HG03095 (cell line): ENCODE measurements around the gene SLFNL1.

Source experiments
- ATAC-seq: cut with Tn5 transposase; IDR thresholded peaks from one replicate; pipeline ENCODE4 v1.9.1; 2021; ENCODE audit warnings: moderate library complexity; ENCODE audit not compliant: unreplicated experiment

The SLFNL1 gene

DNA sequence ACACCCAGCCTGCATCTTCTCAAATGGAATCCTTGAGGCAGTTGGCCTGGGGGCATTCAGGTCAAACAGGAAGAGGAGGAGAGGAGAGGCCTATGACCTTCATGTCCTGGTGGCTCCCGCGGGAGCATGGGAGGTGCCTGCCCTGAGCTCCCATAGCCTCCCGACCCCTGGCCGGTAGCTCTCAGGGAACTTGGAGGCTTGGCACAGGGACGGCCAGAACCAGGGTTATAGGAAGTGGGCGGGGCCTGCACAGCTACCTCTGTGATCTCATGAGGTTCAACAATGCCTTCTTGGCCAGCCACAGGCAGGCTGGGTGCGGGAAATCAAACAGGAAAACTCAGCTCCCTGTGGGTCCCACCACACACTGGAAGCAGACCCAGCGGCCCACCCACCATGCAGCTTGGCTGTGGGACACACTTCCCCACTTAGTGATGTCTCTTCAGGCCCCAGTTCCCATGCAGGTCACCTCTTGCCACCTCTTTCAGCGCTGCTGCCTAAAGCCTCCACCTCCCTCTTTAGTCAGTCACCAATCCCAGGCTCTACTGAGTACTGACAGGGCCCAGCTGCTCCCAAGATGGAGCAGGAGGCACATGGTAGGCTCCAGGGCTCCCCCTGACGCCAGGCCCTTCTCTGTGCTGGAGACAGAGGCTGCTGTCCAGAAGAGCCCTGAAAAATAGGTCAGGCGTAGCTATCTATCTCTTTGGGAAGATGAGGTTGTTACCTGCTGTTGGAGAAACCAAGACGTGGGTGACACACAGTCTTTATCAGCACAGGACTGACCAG, at the start of gene SLFNL1:
SLFNL1 (minus strand) TSS at position 200 of the 783 bp plus-strand sequence. CDS start 1,065 bp downstream, outside the sequence.
- ATAC-seq = no peak

DNA sequence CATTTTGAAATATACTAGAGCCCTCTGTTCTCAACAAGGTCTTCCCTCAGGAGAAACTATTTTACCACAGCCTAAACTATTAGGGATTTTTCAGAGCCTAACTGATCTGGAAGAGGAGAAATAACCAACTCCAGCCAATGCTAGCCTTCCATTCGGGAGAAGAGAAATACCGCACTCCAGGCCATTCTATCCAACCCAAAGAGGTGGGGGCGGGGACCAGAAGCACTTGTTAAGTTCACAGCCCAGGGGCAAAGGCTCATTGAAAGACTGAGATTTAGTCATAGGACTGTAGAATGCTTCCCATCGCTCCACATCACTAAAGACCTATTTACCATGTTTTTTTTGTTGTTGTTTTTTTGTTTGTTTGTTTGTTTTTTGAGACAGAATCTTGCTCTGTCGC, 35.4 kb upstream of the SLFNL1 start:
- ATAC-seq = no peak

DNA sequence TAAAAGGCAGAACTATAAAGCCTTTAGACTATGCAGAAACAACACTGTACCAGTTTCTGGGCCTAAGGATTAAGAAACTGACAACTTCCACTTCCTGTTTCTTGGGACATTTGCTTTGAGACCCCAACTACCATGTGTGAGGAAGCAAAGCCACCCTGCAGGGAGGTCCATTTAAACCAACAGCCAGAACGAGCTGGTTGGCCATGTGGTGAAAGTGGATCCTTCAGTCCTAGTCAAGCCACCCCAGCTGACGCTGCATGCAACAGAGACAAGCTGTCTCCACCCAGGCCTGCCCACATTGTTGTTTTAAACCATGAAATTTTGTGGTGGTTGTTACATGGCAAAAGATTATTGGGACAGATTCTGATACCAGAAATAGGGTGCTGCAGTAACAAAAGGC, 31.8 kb upstream of the SLFNL1 start:
- no peak for ATAC-seq

DNA sequence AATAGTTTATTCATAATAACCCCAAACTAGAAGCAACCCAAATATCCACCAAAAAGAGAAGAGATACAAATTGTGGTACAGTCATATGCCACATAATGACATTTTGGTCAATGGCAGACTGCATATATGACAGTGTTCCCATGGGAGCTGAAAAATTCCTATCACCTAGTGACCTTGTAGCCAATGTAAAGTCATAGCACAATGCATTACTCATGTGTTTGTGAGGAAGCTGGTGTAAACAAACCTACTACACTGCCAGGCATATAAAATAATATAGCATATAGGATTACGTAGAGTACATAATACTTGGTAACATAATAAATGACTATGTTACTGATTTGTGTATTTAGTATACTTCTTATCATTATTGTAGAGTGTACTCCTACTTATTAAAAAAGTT, 29.5 kb upstream of the SLFNL1 start:
- no peak for ATAC-seq

DNA sequence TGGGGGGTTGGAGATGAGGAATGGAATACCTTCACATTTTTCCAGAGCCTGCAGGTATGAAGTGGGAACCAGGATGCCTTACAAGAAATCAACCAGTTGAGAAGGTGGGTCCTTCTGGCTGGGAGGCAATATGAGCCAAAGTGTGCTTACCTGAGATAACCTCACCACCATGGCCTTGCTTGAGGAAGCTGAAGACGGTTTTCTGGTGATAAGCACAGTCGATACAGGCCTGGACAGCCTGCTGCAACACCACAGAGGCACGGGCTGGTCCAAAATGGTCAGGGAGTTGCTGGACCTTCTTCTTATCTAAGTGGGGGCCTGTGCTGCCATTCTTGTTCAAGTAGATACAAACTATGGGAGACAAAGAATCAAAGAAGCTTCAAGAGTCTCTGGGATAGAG, 27.0 kb upstream of the SLFNL1 start:
- no peak for ATAC-seq

DNA sequence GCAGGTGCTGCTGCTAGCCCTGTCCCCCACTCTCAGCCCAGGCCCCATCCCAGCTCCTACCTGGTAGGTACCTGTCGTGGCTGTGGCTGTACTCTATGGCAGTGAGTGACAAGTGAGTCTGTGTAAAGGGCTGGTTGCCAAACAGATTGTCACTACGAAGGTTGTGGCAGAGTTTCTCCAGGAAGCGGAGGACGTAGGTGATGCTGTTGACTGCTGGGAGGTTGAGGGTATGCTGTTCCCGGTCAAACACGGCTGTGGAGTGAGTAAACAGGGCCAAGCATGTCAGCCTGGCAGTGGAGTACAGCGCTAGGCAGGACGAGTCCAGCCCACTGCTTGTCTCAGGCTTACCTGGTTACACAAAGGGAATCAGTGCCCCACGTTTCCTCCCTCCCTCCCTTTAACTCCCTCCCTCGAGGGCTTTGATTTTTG, 24.8 kb upstream of the SLFNL1 start:
- no peak for ATAC-seq

DNA sequence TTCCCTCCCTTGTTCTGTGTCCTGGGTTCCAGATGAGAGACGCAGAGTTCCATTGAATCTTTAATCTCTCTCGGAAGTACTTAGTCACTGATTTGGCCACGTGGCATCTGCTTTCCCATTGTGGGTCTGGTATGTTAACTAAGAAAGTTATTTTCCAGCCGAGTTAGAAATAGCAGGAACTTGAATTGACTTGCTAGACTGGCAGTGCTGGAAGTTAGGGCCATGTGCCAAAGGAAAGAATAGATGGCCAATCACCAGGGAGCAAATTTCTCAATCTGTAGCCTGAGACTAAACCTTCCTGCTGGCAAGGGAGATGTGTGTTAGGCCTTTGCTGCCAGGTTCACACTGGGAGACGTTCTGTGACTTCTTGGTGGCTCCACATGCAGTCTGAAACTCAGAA, 24.2 kb upstream of the SLFNL1 start:
- no peak for ATAC-seq

DNA sequence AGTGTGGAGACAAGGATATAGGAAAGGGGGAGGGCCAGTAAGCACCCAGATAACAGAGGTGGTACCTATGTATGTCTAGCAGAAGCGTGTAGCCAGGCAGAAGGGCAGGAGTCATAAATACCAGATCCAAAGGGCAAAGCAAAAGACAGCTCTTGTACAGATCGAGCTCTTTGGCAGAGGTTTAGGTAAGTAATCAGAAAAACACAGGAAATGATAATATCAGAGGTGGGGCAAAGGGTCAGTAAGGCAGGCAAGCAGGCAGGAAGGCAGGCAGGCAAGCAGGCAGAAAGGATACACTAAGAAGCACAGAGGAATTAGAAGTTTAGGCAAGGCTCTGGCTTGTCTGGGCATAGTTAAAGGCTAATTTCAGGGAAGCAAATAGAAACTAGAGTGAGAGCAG, 22.7 kb upstream of the SLFNL1 start:
- ATAC-seq = no peak

DNA sequence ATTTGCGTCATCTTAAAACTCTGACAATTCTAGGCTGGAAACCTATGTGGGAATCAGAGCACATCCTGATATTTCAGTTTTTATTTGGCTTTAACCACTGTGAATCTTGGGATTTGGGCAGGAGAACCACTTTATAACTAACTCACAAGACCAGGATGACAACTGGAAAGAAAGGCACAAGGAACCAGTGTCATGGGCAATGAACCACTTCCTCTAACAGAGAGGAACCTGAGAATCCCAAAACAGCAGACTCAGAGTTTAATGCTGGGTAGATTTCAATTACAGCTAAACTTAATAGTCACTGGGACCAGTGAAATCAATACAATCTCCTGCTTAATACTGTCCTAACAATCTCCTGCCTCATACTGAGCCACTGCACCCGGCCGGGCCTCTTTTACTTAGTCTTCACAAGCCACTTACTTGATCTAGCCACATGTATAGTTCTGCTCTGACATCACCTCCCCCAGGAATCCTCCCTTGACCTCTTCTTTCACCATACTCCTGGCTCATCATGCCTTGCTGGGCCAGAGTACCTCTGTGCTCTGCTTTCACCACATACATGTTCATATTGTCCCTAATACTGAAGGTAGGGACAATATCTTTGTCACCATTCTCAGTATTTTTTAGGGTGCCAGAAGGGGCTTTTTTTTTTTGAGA, 20.2 kb upstream of the SLFNL1 start:
- no peak for ATAC-seq

DNA sequence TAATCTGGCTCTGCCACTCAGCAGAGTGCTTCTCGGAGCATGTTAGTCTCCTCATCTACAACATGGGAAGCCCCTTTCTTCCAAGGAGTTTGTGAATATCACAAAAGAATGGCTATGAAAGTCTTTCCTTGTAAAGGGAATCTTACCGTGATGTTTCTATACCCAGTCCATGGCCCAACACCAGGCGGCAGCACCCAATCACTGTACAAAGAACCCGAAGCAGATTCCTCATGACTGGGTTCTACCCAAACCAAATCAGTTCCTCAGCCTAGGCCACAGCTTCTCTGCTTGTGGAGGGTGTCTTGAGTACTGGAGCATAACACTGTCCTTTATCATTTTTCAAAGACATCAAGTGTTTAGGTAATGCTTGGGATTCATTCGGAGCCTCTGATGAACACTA, 16.6 kb upstream of the SLFNL1 start:
- no peak for ATAC-seq

DNA sequence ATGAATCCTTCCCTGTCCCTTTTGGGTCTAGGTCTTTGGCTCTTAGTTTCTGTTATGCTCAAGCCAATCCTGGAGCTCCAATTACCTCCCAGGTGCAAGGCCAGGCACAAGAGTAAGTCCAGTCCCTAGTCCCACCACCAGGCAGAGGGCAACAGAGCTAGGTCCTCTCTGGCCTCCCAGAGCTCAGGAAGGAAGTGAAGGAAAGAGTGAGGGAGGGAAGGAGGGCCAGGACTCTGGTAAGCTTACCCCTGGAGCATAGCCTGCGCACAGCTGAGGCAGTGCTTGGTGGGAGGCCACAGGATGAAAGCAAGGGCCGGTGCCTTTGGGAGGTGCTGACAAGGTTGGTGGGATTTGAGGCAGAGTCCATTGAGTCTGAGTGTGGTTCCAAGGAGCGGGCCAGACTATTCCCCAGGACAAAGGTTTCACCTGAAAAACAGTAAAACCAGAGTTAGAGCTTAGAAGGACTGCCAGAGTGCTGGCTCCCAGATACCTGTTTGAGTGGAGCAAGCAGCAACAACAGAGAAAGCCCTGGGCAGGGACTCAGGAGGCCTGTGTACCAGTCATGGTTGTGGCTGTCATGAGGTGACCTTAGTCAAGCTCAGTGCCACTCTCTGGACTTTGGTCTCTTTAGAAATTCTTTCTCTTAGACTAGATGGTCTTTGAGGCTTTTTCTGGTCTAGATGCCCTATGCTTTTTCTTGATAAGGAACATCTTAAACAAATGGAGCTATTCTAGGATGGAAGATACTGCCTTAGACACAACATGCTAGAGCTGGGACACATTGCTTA, 15.8 kb upstream of the SLFNL1 start:
- no peak for ATAC-seq

DNA sequence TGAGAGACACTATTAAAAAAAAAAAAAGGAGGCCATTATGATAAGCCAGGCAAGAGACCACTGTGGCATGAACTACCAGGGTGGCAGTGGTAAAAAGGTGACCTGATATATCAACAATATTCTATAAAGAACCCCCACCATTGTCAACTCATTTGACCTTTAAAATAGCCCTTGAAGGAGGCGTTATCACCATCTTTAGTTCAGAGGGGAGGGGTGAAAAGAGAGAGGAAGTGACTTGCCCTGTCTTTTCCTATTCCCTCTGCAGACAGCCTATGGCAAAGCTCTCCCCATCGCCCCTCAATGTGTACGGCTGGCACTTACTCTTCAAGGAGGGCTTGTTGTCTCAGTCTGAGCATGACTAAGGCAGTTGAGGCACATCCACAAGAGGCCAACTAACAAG, 11.7 kb upstream of the SLFNL1 start:
- no peak for ATAC-seq

DNA sequence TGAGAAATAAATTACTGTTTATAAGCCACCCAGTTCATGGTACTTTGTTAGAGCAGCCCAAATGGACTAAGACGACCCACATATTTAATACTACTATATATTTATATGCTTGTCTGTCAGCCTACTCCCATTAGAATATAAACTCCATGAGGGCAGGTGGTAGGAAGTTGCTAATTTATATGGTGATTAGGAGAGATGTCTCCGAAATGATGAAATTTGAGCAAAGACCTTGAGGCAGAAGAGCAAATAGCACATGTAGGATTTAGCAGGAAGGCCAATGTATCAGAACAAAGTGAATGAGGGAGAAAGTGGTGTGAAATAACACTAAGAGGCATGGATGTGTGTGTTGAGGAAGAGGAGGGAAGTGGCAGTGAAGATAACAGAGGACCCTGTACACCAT, 10.6 kb upstream of the SLFNL1 start:
- ATAC-seq = no peak

DNA sequence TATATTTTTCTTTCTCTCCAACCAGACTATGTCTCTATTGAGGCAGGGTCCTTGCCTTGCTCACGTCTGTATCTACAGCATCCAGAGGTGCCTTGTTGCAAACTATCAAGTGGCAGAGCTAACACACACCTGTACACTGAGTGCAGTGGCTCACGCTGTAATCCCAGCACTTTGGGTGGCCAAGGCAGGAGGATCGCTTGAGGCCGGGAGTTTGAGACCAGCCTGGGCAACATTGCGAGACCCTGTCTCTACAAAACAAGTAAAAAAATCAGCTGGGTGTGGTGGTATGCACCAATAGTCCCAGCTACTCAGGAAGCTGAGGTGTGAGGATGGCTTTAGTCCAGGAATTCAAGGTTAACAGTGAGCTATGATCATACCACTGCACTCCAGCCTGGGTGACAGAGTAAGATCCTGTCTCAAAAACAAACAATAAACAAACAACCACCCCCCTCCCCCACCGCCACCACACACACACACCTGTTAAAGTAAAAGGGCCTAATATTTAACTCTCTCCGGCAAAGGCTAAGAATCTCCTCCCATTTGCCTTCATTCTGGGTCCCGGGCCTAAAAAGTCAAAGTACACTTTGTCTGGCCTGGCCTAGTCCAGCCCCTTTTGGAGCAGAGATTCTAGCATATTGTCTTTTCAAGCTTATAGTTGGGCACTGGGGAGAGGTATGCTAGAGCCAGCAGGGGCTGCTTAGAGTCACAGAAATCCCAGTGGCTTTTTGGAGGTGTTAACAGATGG, 9.5 kb upstream of the SLFNL1 start:
- no peak for ATAC-seq

DNA sequence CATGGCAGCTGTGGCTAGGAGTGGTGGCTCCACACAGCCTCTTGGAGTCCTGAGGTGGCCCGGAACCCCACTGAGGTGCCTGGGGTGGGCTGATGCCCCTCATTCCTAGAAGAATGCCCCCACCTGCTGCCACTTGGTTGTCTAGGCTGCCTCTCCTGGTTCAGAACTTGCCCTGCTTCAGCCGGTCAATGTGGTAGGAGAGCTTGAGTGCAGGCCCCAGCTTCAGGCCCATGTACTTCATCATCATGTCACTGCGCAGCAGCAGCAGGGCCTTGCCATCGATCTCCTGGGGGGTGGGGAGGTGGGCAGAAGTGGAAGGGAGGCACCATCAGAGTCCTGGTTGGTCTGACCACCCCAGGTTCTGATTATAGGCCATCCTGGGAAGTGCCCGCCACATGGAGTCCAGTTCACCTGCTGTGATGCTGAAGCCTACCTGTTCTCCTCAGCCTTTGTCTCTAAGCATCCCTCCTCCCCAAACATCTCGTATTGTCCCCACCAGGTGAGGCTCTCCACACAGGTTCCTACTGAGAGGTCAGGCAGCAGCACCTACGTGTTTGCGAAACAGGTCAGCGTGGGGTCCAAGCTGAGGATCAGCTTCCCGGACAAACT, 6.6 kb upstream of the SLFNL1 start:
- ATAC-seq = no peak

DNA sequence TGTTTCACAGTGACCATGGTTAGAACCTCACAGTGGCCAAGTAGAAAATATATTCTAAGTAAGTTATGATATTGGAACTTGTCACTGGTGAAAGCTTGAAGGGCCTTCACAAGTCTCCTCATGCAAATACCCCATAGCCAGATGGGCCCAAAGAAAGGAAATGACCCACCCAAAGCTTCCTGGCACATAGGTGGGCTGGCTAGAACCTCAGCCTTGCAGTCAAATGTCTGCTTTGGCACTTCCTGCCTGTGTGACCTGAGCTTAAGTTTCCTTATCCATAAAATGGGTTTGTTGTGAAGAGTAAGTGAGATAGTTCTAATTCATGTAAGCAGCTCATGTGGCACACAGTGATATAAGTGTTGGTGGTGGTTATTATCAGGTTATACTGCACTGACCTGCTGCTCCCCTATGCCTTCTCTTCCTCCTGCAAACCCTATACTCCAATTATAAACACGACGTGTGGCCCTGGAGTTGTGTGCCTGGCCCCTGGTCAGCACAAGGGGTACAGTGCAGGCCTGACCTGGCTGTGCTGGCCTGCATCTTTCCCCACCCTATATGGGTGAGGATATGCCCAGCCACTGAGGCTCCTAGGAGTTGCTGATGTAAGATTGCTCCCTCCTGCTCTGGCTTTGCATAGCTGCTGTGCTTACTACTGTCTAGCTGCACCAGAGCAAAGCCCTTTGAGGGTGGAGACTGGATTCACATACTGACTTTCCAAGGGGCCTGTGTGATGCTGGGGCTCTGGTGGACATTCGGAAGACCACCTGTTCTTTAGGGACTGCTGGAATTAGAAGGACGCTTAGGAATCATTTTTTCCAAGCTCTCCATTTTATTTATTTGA, 4.7 kb upstream of the SLFNL1 start:
- no peak for ATAC-seq

DNA sequence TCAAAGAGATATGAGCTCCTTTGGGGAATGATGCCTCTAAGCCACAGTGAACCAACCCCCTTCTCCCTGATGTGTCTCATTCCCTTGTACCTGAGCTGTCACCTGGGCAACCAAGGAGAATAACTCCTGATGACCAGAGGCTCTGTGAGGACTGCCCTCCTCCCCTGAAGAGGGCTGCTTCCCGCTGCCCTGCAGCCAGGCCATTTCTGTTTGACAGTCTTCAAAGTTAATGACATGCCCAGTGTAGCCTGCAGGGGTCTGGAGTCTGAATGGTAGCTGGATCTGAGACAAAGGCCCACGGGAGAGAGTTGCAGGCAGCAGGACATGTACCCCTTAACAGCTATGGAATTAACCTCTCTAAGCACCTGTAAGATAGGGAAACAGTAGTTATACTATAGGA, 3.4 kb upstream of the SLFNL1 start:
- no peak for ATAC-seq

DNA sequence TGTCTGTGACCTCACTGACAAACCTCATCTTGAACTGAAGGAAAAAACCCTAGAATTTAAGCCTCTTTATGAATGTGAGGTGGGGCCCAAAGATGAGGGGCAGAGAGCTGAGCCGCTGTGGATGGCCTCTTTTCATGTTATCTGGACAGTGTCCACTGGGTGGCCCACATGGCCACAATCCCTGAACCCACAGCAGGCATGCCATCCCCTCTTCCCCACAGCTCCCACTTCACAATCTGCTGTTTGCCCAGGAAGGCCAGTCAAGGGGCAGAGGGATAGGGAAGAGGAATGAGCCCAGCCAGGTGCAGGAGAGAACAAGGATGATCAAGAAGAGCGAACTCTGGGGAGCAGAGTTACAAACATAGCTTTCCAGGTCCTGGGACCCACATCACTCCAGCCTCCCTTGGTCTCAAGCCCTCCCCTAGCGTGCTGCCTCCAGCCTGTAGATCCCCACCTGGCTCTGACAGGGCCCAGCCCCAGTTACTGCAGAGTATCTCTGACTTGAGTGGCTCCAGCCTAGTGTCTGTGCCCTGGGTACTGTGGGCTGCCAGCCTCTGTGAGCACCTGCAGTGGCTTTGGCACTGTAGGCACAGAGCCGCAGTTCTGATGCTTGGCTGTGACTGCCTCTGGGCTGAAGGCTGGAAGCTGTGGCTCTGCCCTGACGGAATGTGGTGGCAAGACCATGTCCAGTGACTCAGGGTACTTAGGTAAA, 1.9 kb upstream of the SLFNL1 start:
- no peak for ATAC-seq

DNA sequence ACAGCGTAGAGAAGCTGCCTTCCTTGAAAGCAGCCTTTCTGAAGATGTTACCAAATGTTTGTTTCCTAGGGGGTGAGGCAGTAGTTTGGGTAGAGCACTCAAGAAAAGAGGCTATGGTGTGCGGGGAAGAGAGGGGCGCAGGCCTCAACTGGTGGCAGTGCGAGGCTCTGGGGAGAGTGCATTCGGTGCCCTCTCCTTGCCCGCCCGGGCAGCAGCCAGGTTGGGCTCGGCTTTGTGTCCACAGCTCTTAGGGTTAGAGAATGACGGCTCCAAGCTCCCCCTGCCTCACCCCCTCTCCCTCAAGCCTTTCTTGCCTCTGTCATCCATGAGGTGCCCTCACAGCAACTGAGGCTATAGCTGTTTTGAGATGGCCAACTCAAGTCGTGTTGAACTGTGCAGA, 899 bp upstream of the SLFNL1 start:
- no peak for ATAC-seq
